Activated naive CD4-positive, alpha-beta T cell treated with anti-CD3 and anti-CD28 coated beads for 36 hours (primary cell): ENCODE data around the gene SLC2A11. TPM values are rescaled to one million over a fixed set of nuclear protein-coding genes. Genes with fewer than 3 reads are reported as not detected.
"Not testable (repeated sequence)": the region's sequence is repeated elsewhere in the genome, so short reads cannot be mapped to it uniquely, and the experiment has no call there.

ENCODE experiments used
- CTCF ChIA-PET: fragments of 350-600 bp; sonication (Branson Sonifier 250); formaldehyde crosslinking; loops from one replicate; lab custom pipeline; 2021; ENCODE audit warnings: antibody characterized with exemption; lab: Charles Lee
- DNase-seq: peaks from one replicate; pipeline ENCODE4 v3.0.0-alpha.2; 2020
- H3K27ac Mint-ChIP-seq: one replicate; pipeline ENCODE4 v1.8.0; 2021; ENCODE audit warnings: mild to moderate bottlenecking, mixed read lengths
- H3K27me3 Mint-ChIP-seq: one replicate; pipeline ENCODE4 v1.8.0; 2021; ENCODE audit warnings: low read depth, mixed read lengths
- H3K36me3 Mint-ChIP-seq: one replicate; pipeline ENCODE4 v1.8.0; 2021; ENCODE audit warnings: low read depth, mixed read lengths
- H3K4me1 Mint-ChIP-seq: one replicate; pipeline ENCODE4 v1.8.0; 2021; ENCODE audit warnings: low read depth, mixed read lengths
- H3K4me3 Mint-ChIP-seq: one replicate; pipeline ENCODE4 v1.8.0; 2021; ENCODE audit warnings: mild to moderate bottlenecking, moderate library complexity, mixed read lengths
- H3K9me3 Mint-ChIP-seq: one replicate; pipeline ENCODE4 v1.8.0; 2021; ENCODE audit warnings: mixed read lengths
- intact Hi-C: fragments of 100-400 bp; cut with micrococcal nuclease; formaldehyde crosslinking; loops from one replicate; pipeline ENCODE4 v1.15.1; 2023
- total RNA-seq, 2 experiments: library from RNA; stranded (reverse); gene quantifications; one replicate each; pipeline ENCODE4 v1.2.3, GENCODE V29; 2021

Gene SLC2A11
- total RNA-seq, 2 experiments from 2014 or later = 6.1 to 7.5 TPM

DNA sequence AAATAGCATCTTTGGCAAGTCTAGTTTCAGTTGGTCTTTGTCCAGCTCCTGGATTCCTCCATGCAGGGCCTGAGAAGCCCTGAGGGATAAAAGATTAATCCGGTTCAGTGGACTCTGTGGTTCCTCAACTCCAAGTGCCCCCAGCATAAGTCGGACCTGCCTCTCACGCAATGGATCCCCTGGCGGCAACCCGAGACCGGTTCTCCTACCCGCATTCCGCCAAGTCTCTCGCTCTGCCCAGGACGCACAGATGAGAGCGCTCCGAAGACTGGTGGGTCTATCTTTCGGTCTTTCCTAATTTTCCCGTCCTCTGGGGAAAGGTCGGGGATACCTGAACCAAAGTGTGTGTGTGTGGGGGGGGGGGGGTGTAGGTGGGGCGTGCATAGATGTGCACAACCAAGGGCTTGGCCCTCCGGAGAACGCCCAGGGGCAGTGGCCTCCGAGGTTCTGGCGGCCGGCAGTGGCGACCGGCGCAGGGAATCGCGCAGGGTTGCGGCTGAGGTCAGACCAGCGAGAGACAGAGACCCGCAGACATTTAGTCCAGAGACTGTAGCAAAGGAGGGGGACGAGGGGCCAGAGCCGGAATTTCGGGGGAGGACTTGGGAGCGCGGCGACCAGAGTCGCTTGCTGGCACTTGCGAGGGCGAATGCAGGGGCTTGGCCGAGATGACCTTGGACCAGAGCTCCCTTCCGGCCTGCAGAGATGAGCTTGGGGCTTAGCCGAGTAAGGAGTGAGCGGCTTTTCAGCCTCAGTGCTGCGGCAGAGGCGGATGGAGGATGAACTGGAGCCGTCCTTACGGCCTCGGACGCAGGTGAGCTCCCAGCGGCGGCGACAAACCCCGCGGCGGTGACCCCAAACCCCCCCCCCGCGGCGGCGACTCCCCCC, 712 bp upstream of the SLC2A11 start:
- Mint-ChIP-seq H3K4me1 (peaks cover 14% of the 10 kb centered on the region), H3K4me3 (peak overlapping the region; percentile 92), H3K27me3 (no peaks in the 10 kb centered on the region), H3K36me3 (no peaks in the 10 kb centered on the region), H3K27ac (peak overlapping the region; percentile 50), H3K9me3 (no peaks in the 10 kb centered on the region)
- CTCF ChIA-PET = interaction anchor here (0.6 to 4.3 kb wide), 5 partner anchors 8 to 315 kb away, joined by 3 to 31 read pairs (median 5); partner anchors contain the start of gene MIF
- intact Hi-C loops = loop anchor here (5.0 to 10.0 kb wide), 3 partner anchors 35 to 452 kb away; partner anchors contain the start of gene MIF
- DNase-seq = peak; percentile 17

DNA sequence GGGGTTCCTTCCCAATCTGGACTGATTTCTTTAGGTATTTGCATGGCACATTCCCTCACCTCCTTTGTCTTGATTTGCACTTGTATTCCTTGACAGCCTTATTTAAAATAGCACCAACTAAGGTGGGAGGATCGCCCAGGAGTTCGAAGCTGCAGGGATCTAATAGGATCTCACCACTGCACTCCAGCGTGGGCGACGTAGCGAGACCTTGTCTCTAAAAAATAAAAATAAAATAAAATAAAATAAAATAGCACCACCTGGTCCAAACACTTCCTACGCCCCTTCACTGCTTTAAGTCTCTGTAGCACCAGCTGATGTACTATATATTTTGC, 775 bp downstream of the SLC2A11 start:
- CTCF ChIA-PET = interaction anchor here (0.5 to 4.3 kb wide), 5 partner anchors 9 to 208 kb away, joined by 3 to 31 read pairs (median 3); partner anchors contain the start of gene MIF
- peaks cover 3% of the 10 kb centered on the region for H3K36me3 Mint-ChIP-seq
- DNase-seq = no peak
- peak overlapping the region; percentile 92 for H3K4me3 Mint-ChIP-seq
- peaks cover 15% of the 10 kb centered on the region for H3K4me1 Mint-ChIP-seq
- H3K27me3 Mint-ChIP-seq = no peaks in the 10 kb centered on the region
- no peaks in the 10 kb centered on the region for H3K9me3 Mint-ChIP-seq
- peak overlapping the region; percentile 65 for H3K27ac Mint-ChIP-seq
- intact Hi-C loops = loop anchor here (5.0 to 10.0 kb wide), 3 partner anchors 34 to 454 kb away; partner anchors contain the start of gene MIF

DNA sequence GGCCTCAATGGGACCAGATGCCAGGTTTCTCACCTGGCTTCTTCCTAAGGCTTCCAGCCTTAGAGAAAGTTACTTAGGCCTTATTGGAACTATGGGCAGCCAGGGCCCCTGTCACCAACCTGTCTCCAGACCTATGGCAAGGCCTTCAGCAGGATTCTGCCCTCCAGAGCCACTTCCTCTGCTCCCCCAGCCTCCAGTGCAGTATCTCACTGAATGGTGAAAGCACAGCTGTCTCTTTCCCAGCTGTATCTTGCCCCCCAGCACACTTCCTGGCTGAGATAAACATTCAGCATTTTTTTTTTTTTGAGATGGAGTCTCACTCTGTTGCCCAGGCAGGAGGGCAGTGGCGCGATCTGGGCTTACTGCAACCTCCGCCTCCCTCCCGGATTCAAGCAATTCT, 1.5 kb downstream of the SLC2A11 start:
- intact Hi-C loops = loop anchor here (5.0 to 10.0 kb wide), 3 partner anchors 33 to 454 kb away; partner anchors contain the start of gene MIF
- H3K36me3 Mint-ChIP-seq = peaks cover 3% of the 10 kb centered on the region

DNA sequence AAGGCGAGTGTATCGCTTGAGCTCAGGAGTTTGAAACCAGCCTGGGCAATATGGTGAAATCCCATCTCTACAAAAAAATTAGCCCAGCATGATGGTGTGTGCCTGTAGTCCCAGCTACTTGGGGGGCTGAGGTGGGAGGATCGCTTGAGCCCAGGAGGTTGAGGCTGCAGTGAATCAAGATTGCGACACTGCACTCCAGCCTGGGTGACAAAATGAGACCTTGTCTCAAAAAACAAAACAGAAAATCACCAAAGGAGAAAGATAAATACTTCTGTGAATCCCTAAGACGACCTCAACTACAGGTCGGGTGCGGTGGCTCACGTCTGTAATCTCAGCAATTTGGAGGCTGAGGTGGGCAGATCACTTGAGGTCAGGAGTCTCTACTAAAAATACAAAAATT, 2.5 kb downstream of the SLC2A11 start:
- not testable (repeated sequence) for H3K27me3 Mint-ChIP-seq, H3K36me3 Mint-ChIP-seq, H3K27ac Mint-ChIP-seq, DNase-seq, H3K9me3 Mint-ChIP-seq, H3K4me3 Mint-ChIP-seq
- intact Hi-C loops = loop anchor here (5.0 kb wide), 1 partner anchor 97 kb away; no protein-coding TSS in a partner anchor
- H3K4me1 Mint-ChIP-seq = peaks cover 15% of the 10 kb centered on the region
- CTCF ChIA-PET = interaction anchor here (0.6 to 4.3 kb wide), 2 partner anchors 34 to 101 kb away, joined by 3 to 31 read pairs; partner anchors contain the start of gene MIF

More for the DNA sequence above, 1.5 kb downstream of the SLC2A11 start:
- CTCF ChIA-PET = interaction anchor here (2.5 to 4.3 kb wide), 2 partner anchors 10 to 35 kb away, joined by 28 to 31 read pairs; partner anchors contain the start of gene MIF
- DNase-seq = no peak
- Mint-ChIP-seq H3K27ac (no peak overlapping the region), H3K27me3 (no peaks in the 10 kb centered on the region), H3K9me3 (no peaks in the 10 kb centered on the region), H3K4me1 (peaks cover 15% of the 10 kb centered on the region), H3K4me3 (peak overlapping the region; percentile 92)

DNA sequence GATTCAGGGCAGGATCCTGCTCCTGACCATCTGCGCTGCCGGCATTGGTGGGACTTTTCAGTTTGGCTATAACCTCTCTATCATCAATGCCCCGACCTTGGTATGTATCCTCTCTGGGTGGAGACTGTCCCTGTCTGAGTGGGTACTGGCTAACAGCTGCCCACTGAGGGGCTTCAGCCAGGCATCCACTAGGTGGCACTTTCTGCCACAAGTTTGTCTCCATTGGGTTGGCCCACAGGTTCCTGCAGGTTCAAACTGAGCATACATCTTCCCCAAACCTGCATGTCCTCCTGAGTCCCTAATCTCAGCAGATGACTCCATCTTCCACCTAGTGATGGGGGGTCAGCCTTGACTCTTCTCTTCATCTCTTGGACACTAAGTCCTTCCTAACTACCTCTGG, 4.4 kb downstream of the SLC2A11 start:
- Mint-ChIP-seq H3K4me1 (peaks cover 10% of the 10 kb centered on the region), H3K4me3 (no peak overlapping the region), H3K27me3 (no peaks in the 10 kb centered on the region), H3K36me3 (peaks cover 3% of the 10 kb centered on the region), H3K9me3 (no peaks in the 10 kb centered on the region), H3K27ac (no peak overlapping the region)
- CTCF ChIA-PET = interaction anchor here (0.7 to 1.3 kb wide), 3 partner anchors 10 to 94 kb away, joined by 3 to 4 read pairs (median 4); no protein-coding TSS in a partner anchor
- intact Hi-C loops = loop anchor here (5.0 kb wide), 1 partner anchor 95 kb away; no protein-coding TSS in a partner anchor
- peak; percentile 67 for DNase-seq

DNA sequence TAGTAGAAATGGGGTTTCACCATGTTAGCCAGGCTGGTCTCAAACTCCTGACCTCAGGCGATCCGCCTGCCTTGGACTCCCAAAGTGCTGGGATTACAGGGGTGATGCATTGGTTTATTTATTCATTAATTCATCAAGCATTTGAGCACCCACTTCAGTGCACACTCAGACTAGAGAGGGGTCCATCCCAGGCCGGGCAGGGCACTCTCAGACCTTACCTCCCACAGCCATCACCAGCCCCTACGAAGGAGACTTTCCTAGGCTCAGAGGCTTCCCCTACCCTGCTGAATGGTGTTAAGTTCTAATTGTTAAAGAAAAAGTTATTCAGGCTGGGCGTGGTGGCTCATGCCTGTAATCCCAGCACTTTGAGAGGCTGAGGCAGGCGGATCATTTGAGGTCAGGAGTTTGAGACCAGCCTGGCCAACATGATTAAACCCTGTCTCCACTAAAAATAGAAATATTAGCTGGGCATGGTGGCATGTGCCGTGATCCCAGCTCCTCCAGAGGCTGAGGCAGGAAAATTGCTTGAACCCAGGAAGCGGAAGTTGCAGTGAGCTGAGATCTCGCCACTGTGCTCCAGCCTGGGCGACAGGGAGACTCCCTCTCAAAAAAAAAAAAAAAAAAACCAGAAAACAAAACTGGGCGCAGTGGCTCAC, 7.0 kb downstream of the SLC2A11 start:
- CTCF ChIA-PET, H3K27ac Mint-ChIP-seq, DNase-seq, H3K9me3 Mint-ChIP-seq, H3K27me3 Mint-ChIP-seq, H3K4me1 Mint-ChIP-seq, H3K4me3 Mint-ChIP-seq, H3K36me3 Mint-ChIP-seq: not testable (repeated sequence)
- intact Hi-C loops = loop anchor here (5.0 kb wide), 1 partner anchor 93 kb away; no protein-coding TSS in a partner anchor

DNA sequence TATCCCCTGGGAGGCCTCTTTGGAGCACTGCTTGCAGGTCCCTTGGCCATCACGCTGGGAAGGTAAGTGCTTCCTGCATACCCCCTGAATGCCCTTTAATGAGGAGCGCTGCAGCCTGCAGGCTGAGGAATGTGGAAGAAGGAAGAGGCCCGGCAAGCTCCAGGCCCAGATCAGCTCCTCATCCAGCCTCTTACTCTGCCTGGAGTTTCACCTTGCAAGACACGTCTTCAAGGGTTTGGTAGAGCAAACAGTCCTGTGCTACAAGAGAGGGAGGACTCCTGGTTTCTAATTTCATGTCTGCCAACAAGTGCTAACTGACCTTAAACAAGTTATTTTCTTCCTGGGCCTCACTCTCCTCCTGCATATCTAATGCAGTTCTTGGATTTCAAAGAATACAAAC, 10.9 kb downstream of the SLC2A11 start:
- peaks cover 5% of the 10 kb centered on the region for H3K36me3 Mint-ChIP-seq
- H3K27ac Mint-ChIP-seq = no peak overlapping the region
- CTCF ChIA-PET = interaction anchor here (0.7 to 1.5 kb wide), 3 partner anchors 11 to 44 kb away, joined by 3 to 4 read pairs (median 3); no protein-coding TSS in a partner anchor
- no peak overlapping the region for H3K4me3 Mint-ChIP-seq
- no peaks in the 10 kb centered on the region for H3K27me3 Mint-ChIP-seq
- no peak for DNase-seq
- H3K9me3 Mint-ChIP-seq = no peaks in the 10 kb centered on the region
- no peaks in the 10 kb centered on the region for H3K4me1 Mint-ChIP-seq
- intact Hi-C loops = no loop called here

DNA sequence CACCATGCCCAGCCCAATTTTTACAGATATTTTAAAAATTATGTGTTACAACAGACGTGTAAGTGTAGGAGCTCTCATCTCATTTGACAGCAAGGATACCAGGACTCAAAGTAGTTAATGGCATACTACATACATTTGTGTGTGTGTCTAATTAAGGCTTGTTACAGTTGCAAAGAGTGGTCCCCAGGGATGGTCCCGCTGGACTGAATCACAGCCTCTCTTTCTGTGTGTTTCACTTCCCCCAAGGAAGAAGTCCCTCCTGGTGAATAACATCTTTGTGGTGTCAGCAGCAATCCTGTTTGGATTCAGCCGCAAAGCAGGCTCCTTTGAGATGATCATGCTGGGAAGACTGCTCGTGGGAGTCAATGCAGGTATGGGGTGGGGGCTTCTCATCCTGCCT, 17.2 kb downstream of the SLC2A11 start:
- Mint-ChIP-seq H3K4me1 (no peaks in the 10 kb centered on the region), H3K9me3 (no peaks in the 10 kb centered on the region), H3K27me3 (no peaks in the 10 kb centered on the region), H3K27ac (no peak overlapping the region), H3K4me3 (no peak overlapping the region), H3K36me3 (peaks cover 1% of the 10 kb centered on the region)
- DNase-seq = no peak
- CTCF ChIA-PET = no interaction called here
- intact Hi-C loops = no loop called here

DNA sequence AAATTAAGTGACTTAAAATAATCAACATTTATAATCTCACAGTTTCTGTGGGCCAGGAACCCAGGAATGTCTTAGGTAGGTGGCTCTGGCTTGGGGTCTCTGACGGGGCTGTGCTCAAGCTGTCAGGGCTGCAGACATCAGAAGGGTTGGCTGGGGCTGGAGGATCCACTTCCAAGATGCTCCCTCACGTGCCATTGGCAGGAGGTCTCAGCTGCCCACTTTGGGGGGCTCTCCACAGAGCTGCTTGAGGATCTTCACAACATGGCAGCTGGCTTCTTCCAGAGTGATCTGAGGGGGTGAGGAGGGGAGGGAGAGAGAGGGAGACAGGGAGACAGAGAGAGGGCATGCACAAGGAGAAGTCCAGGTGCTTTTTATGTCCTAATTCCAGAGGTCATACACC, 18.1 kb downstream of the SLC2A11 start:
- H3K4me3 Mint-ChIP-seq = no peak overlapping the region
- H3K36me3 Mint-ChIP-seq = no peaks in the 10 kb centered on the region
- no peaks in the 10 kb centered on the region for H3K27me3 Mint-ChIP-seq
- no peaks in the 10 kb centered on the region for H3K4me1 Mint-ChIP-seq
- no peaks in the 10 kb centered on the region for H3K9me3 Mint-ChIP-seq
- no peak for DNase-seq
- no peak overlapping the region for H3K27ac Mint-ChIP-seq
- intact Hi-C loops = no loop called here
- CTCF ChIA-PET = no interaction called here

DNA sequence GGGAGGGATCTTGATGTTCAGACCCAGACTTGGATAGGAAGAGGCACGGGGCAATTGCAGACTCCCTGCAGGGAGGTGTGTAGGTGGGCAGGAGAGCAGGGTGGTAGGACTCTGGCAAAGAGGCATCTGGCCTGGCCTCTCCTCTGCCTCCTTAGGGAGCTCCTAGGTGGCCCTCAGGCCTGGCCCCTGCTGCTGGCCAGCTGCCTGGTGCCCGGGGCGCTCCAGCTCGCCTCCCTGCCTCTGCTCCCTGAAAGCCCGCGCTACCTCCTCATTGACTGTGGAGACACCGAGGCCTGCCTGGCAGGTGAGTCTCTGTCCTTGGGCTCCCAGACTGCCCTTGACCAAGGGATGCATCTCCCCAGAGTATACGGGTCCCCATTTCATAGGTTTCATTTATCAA, 19.9 kb downstream of the SLC2A11 start:
- intact Hi-C loops = no loop called here
- CTCF ChIA-PET = interaction anchor here (0.8 kb wide), 1 partner anchor 17 kb away, joined by 3 read pairs; the partner anchor contains the start of gene MIF
- H3K36me3 Mint-ChIP-seq = no peaks in the 10 kb centered on the region
- no peaks in the 10 kb centered on the region for H3K4me1 Mint-ChIP-seq
- no peak for DNase-seq
- H3K27me3 Mint-ChIP-seq = no peaks in the 10 kb centered on the region
- H3K4me3 Mint-ChIP-seq = no peak overlapping the region
- no peak overlapping the region for H3K27ac Mint-ChIP-seq
- H3K9me3 Mint-ChIP-seq = no peaks in the 10 kb centered on the region

DNA sequence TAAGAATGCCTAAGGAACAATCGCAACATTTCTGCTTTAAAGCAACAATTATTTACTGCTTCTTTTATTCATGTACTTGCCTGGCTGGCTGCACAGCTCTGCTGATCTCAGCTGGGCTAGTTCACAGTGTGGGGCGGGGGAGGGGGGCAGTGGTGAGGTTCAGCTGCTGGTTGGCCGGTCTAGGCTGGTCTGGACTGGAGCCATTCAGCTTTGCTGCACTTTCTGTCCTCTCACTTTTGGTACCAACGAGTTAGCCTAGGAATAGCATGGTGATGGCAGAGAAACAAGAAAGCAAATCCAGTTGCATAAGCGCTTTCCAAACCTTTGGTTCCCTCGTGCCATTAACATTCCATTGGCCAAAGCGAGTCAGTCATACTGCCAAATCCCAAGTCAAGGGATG, 20.5 kb downstream of the SLC2A11 start:
- intact Hi-C loops = no loop called here
- CTCF ChIA-PET = no interaction called here
- no peak overlapping the region for H3K4me3 Mint-ChIP-seq

DNA sequence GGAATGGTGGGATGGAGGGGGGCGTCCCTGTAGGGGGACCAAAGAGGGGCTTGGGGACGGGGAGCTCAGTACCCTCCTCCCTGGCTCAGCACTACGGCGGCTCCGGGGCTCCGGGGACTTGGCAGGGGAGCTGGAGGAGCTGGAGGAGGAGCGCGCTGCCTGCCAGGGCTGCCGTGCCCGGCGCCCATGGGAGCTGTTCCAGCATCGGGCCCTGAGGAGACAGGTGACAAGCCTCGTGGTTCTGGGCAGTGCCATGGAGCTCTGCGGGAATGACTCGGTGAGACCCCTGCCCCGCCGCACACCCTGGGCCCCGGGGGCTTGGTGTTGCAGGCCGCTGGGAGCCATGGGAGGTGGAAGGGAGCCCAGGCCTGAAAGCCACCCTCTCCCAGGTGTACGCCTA, 24.7 kb downstream of the SLC2A11 start:
- Mint-ChIP-seq H3K27me3 (no peaks in the 10 kb centered on the region), H3K9me3 (no peaks in the 10 kb centered on the region), H3K27ac (no peak overlapping the region), H3K36me3 (no peaks in the 10 kb centered on the region), H3K4me1 (no peaks in the 10 kb centered on the region), H3K4me3 (no peak overlapping the region)
- intact Hi-C loops = no loop called here
- no peak for DNase-seq
- CTCF ChIA-PET = interaction anchor here (1.1 kb wide), 1 partner anchor 11 kb away, joined by 6 read pairs; no protein-coding TSS in a partner anchor

More for the DNA sequence above, 20.5 kb downstream of the SLC2A11 start:
- Mint-ChIP-seq H3K4me1 (no peaks in the 10 kb centered on the region), H3K36me3 (no peaks in the 10 kb centered on the region), H3K27ac (no peak overlapping the region), H3K9me3 (no peaks in the 10 kb centered on the region), H3K27me3 (no peaks in the 10 kb centered on the region)
- DNase-seq = no peak
